Adrenal gland (tissue), 5 donors: ENCODE measurements around the gene ANAPC2.

Experiments
- POLR2A ChIP-seq, 2 donors: fragments of 450-650 bp; IDR thresholded peaks; one replicate each; pipeline ENCODE4 v1.6.1; 2017; ENCODE audit warnings: antibody characterized with exemption in 2 of 2, mild to moderate bottlenecking in 2 of 2, moderate library complexity in 1 of 2
- TF ChIP-seq, protein P1 (sequence below), 6 experiments: fragments of 450-650 bp in 4 of 6; fragments of 200-600 bp in 2 of 6; sonication (generic) in 1 of 6; IDR thresholded peaks; 1 replicate in 5 of 6; 2 replicates in 1 of 6; pipeline versions ENCODE4 v1.5.1 to v1.8.0; 2016 to 2021; ENCODE audit warnings: antibody characterized with exemption in 6 of 6, mild to moderate bottlenecking in 2 of 6, moderate library complexity in 1 of 6
- donor health status: DM: no; HTN: no; CAD: no.

- no peak for TF ChIP-seq POLR2A (IDR thresholded peaks at IDR 0.05)
- TF ChIP-seq, protein P1, sequence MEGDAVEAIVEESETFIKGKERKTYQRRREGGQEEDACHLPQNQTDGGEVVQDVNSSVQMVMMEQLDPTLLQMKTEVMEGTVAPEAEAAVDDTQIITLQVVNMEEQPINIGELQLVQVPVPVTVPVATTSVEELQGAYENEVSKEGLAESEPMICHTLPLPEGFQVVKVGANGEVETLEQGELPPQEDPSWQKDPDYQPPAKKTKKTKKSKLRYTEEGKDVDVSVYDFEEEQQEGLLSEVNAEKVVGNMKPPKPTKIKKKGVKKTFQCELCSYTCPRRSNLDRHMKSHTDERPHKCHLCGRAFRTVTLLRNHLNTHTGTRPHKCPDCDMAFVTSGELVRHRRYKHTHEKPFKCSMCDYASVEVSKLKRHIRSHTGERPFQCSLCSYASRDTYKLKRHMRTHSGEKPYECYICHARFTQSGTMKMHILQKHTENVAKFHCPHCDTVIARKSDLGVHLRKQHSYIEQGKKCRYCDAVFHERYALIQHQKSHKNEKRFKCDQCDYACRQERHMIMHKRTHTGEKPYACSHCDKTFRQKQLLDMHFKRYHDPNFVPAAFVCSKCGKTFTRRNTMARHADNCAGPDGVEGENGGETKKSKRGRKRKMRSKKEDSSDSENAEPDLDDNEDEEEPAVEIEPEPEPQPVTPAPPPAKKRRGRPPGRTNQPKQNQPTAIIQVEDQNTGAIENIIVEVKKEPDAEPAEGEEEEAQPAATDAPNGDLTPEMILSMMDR (IDR thresholded peaks at IDR 0.05) = no peak
Observed at GRCh38 chr9:137224830-137225694, 36.7 kb upstream of the ANAPC2 start, which contains the start of gene CYSRT1.
